Measurements from ENCODE around the gene CPE. TPM values are rescaled to one million over a fixed set of nuclear protein-coding genes. Genes with fewer than 3 reads are reported as not detected.
A peak's percentile ranks its signal among the peaks of the same experiment; 100 is the strongest.

CPE gene
- total RNA-seq, 6 donors from 2014 or later = 4.2 to 53.7 (median 23.3) TPM

GRCh38 chr4:165454426-165454825 lies 75.6 kb downstream of the CPE start:
- no peak overlapping the region for H3K27ac ChIP-seq
- H3K9me3 ChIP-seq = no peaks in the 10 kb centered on the region
- DNase-seq (no peak), ATAC-seq (ENCODE audit: low FRiP score in 2 of 2) (no peak)
- H3K36me3 ChIP-seq = no peaks in the 10 kb centered on the region
- TF ChIP-seq POLR2AphosphoS5 (IDR thresholded peaks at IDR 0.05) (no peak), CTCF (IDR thresholded peaks at IDR 0.05) (no peak), POLR2A (IDR thresholded peaks at IDR 0.05) (no peak), EP300 (IDR thresholded peaks at IDR 0.05) (no peak)
- WGBS, 2 donors = 57 to 61% methylated on average over 2 of the region's 2 CpGs
- no peak overlapping the region for H3K4me3 ChIP-seq
- H3K4me1 ChIP-seq = no peaks in the 10 kb centered on the region
- H3K27me3 ChIP-seq = no peaks in the 10 kb centered on the region

- Histone ChIP-seq H3K9me3 (no peaks in the 10 kb centered on the region), H3K27me3 (no peaks in the 10 kb centered on the region), H3K4me1 (no peaks in the 10 kb centered on the region), H3K36me3 (no peaks in the 10 kb centered on the region), H3K27ac (no peak overlapping the region), H3K4me3 (no peak overlapping the region)
- ATAC-seq (ENCODE audit: low FRiP score in 2 of 2) (no peak), DNase-seq (no peak)
- WGBS, 2 donors = 44 to 56% methylated on average over 2 of the region's 2 CpGs
- TF ChIP-seq EP300 (IDR thresholded peaks at IDR 0.05) = no peak
- TF ChIP-seq CTCF (IDR thresholded peaks at IDR 0.05) = no peak
- no peak for TF ChIP-seq POLR2AphosphoS5 (IDR thresholded peaks at IDR 0.05)
- no peak for TF ChIP-seq POLR2A (IDR thresholded peaks at IDR 0.05)
Measured at GRCh38 chr4:165457793-165458192, 79.0 kb downstream of the CPE start.

DNA sequence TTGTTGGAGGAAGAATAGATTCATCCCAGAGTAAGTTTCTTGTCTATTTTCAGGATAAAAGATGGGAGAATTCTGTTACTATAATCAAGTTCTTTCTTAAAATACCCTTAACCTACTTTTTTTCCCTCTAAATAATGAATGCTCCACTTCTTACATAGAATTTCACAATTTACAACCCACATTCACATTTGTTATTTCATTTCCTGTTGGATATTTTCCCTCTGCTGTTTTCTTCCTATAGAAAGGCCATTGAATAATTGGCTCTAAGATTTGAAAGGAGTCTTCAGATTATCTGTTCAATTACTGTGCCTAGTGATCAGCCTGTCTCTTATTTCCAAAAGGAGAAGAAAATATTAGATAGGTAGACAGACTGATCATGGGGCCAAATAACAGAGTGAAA lies 79.7 kb downstream of the CPE start:
- Histone ChIP-seq H3K27me3 (no peaks in the 10 kb centered on the region), H3K4me1 (no peaks in the 10 kb centered on the region), H3K4me3 (no peak overlapping the region), H3K27ac (no peak overlapping the region), H3K9me3 (no peaks in the 10 kb centered on the region), H3K36me3 (no peaks in the 10 kb centered on the region)
- TF ChIP-seq CTCF (IDR thresholded peaks at IDR 0.05) (no peak), POLR2A (IDR thresholded peaks at IDR 0.05) (no peak), POLR2AphosphoS5 (IDR thresholded peaks at IDR 0.05) (no peak), EP300 (IDR thresholded peaks at IDR 0.05) (no peak)
- ATAC-seq (ENCODE audit: low FRiP score in 2 of 2) = no peak
- DNase-seq = no peak

DNA sequence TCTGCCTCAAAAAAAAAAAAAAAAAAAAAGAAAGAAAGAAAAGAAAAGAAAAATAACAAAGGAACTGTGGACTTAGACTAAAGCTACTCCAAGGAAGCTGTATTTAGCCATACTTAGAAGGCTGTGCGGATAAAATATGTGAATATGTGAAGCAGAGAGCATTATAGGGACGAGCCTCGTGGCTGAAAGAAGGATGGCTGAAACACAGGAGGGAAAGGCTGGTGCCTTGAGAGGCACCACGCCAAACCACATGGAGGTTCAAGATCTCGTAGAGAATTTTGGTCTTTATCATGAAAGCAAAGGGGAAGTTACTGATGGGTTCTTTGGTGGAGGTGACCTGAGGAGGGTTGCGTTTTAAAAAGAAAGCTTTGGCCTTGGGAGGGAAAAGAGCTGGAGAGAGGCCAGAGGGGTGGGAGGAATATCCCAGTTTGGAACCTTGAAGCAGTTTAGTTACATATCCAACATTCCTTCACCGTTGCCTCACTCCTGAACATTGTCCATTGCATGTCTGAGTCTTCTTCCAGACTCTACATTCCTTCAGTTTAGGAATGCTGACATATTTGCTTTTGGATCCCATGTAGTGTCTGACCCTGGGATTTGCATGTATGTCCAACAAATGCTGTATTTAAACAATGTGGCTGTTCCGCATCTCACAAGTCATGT lies 82.5 kb downstream of the CPE start:
- Histone ChIP-seq H3K36me3 (no peaks in the 10 kb centered on the region), H3K9me3 (no peaks in the 10 kb centered on the region), H3K27ac (no peak overlapping the region), H3K4me3 (no peak overlapping the region), H3K4me1 (no peaks in the 10 kb centered on the region), H3K27me3 (no peaks in the 10 kb centered on the region)
- no peak for DNase-seq
- peak; percentile 66 to 91 for ATAC-seq (ENCODE audit: low FRiP score in 2 of 2)
- WGBS, 2 donors = 70 to 76% methylated on average over 8 of the region's 8 CpGs
- no peak for TF ChIP-seq EP300 (IDR thresholded peaks at IDR 0.05)
- TF ChIP-seq POLR2AphosphoS5 (IDR thresholded peaks at IDR 0.05) = no peak
- TF ChIP-seq POLR2A (IDR thresholded peaks at IDR 0.05) = no peak
- no peak for TF ChIP-seq CTCF (IDR thresholded peaks at IDR 0.05)

GRCh38 chr4:165462009-165462408 lies 83.2 kb downstream of the CPE start:
- Histone ChIP-seq H3K4me1 (no peaks in the 10 kb centered on the region), H3K9me3 (no peaks in the 10 kb centered on the region), H3K4me3 (no peak overlapping the region), H3K36me3 (no peaks in the 10 kb centered on the region), H3K27me3 (no peaks in the 10 kb centered on the region), H3K27ac (no peak overlapping the region)
- TF ChIP-seq EP300 (IDR thresholded peaks at IDR 0.05) (no peak), CTCF (IDR thresholded peaks at IDR 0.05) (no peak), POLR2AphosphoS5 (IDR thresholded peaks at IDR 0.05) (no peak), POLR2A (IDR thresholded peaks at IDR 0.05) (no peak)
- WGBS, 2 donors = 88 to 95% methylated on average over 3 of the region's 3 CpGs
- no peak for ATAC-seq (ENCODE audit: low FRiP score in 2 of 2)
- no peak for DNase-seq
